HG03565 (cell line): ENCODE measurements around the gene ELP5.

ENCODE experiments used
- ATAC-seq: cut with Tn5 transposase; IDR thresholded peaks from one replicate; pipeline ENCODE4 v1.9.1; 2021; ENCODE audit warnings: mild to moderate bottlenecking, moderate library complexity; ENCODE audit not compliant: unreplicated experiment

ELP5 gene

GRCh38 chr17:7282752-7283321 is 30.8 kb downstream of the ELP5 start:
- ATAC-seq: no peak

DNA sequence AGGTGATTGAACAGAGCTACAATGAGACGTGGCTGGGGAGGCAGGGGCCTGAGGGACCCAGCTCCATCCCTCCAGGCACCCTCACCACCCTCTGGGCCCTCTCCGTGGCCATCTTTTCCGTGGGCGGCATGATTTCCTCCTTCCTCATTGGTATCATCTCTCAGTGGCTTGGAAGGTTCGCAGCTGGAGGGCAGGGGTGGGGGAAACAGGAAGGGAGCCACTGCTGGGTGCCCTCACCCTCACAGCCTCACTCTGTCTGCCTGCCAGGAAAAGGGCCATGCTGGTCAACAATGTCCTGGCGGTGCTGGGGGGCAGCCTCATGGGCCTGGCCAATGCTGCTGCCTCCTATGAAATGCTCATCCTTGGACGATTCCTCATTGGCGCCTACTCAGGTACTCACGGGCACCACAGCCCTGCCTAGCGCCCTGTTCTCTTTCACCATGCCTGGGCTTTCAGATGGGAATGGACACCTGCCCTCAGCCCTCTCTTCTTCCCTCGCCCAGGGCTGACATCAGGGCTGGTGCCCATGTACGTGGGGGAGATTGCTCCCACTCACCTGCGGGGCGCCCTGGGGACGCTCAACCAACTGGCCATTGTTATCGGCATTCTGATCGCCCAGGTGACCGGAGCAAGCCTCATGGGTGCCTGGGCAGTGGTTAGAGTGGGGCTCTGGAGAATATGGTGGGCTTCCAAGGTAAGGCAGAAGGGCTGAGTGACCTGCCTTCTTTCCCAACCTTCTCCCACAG is 31.6 kb downstream of the ELP5 start:
- no peak for ATAC-seq

DNA sequence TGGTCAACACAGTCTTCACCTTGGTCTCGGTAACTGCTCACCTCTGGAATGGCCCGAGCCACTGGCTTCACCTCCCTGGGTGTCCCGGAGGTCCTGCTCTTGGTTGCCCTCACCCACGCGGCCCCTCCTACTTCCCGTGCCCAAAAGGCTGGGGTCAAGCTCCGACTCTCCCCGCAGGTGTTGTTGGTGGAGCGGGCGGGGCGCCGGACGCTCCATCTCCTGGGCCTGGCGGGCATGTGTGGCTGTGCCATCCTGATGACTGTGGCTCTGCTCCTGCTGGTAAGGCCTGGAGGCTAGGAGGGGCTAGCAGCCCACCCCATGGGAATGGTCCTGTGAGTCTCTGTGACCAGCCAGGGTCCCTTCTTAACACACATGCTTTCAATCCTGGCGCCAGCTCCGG is 32.9 kb downstream of the ELP5 start:
- ATAC-seq: no peak

DNA sequence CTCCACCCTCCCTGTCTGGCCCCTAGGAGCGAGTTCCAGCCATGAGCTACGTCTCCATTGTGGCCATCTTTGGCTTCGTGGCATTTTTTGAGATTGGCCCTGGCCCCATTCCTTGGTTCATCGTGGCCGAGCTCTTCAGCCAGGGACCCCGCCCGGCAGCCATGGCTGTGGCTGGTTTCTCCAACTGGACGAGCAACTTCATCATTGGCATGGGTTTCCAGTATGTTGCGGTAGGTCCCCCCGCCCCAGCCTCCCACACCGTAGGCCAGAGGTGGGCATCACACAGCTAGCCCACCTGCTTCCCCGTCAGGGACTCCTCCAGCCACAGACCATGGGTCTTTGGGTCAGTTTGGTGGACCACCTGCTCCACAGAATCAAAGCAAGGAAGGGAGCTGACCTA is 33.7 kb downstream of the ELP5 start:
- ATAC-seq: no peak

- ATAC-seq: no peak
Observed at GRCh38 chr17:7289256-7290032, 37.4 kb downstream of the ELP5 start.

GRCh38 chr17:7290166-7290565 is 38.2 kb downstream of the ELP5 start:
- no peak for ATAC-seq

DNA sequence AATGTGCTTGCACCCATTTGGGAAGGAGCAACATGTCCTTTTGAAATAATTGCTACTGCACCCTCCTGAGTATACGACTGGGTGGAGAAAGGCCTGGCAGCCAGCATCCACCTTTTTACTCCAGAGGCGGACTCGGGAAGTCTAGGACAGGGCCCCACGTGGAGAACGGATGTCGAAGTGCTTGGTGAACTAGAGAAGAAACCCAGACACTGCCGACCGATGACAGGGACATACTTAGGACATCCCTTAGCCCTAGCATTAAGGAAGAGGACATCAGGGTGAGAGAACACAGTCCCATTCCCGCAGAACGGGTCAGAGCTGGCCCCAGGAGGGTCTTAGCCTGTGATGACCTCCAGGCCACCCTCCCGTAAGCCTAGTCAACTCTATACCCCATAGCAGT is 38.7 kb downstream of the ELP5 start:
- no peak for ATAC-seq

GRCh38 chr17:7292194-7292593 is 40.2 kb downstream of the ELP5 start:
- ATAC-seq: no peak

DNA sequence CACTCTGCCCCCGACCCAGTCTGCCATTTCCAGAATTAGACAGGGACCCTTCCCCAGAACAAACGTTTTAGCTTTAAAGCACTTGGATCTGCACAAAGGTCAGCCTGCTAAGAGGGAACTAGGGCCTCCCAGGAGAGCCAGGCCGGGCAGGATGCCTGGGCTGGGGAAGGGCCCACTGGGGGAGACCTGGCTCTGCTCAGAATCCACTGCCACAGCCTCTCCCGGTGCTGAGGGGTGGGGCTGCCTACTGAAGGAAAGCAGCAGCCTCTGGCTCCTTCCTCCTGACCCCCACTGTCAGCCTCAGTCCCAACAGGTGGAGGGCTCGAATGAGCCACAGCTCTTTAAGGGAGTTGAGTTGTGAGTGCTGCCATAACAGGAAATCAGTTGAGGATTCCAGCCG is 40.7 kb downstream of the ELP5 start:
- no peak for ATAC-seq

GRCh38 chr17:7293159-7293558 is 41.1 kb downstream of the ELP5 start:
- ATAC-seq: no peak

- ATAC-seq: no peak
Observed at GRCh38 chr17:7293816-7294613, 42.0 kb downstream of the ELP5 start.

GRCh38 chr17:7294614-7295153 is 42.7 kb downstream of the ELP5 start, which contains the start of gene YBX2:
Gene YBX2 (minus strand): TSS chr17:7294639. CDS start chr17:7294500, 139 bp downstream.
- ATAC-seq: no peak

GRCh38 chr17:7295230-7296180 is 43.5 kb downstream of the ELP5 start:
- ATAC-seq: no peak

GRCh38 chr17:7296189-7296861 is 44.3 kb downstream of the ELP5 start:
- no peak for ATAC-seq

GRCh38 chr17:7304179-7304578 is 52.2 kb downstream of the ELP5 start:
- no peak for ATAC-seq

GRCh38 chr17:7306911-7307685 is 55.1 kb downstream of the ELP5 start, which contains the start of gene EIF5A:
Gene EIF5A (plus strand): TSS chr17:7307628. CDS start chr17:7309636, 2,008 bp downstream.
- ATAC-seq: peak; percentile 64

DNA sequence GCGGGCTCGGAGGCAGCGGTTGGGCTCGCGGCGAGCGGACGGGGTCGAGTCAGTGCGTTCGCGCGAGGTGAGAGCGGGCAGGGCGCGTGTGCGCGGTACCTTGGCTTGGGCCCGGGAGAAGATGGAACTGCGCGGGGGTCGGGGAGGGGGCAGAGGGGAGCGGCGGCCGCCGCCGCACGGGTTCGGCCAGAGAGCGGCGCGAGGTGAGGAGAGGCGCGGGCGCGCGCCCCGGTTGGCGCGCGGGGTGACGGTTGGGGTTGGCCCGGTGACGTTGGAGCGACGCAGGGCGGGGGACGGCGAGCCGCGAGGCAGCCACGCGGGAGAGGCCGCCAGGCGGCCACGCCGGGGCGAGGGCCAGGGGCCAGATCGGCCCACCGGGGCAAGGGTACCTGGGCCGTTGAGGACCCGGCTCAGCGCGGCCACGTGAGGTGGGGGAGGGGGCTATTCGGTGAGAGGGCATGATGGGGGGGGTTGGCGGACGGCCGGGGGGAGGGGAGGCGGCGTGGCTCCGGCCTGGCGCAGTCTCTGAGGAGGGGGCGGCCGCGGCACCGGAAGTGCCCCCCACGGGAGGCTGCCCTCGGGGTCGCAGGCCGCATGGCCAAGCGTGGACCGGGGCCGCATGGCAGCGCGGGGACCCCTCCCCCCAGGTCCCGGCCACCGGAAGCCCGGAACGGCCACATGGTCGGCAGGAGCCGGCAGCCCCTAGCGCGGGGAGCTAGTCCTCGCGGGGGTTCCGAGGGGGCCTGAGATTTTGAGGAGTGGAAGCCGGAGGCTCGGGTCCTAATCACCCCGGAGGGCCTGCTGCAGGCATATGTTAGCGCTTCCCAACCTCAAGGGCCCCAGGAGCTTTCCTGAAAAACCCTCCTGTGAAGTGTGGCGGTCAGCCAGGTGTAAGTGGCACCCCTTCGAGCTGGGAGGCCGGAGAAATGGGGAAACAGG is 55.9 kb downstream of the ELP5 start:
- no peak for ATAC-seq
